GM19468 (cell line): ENCODE results near the gene EHD3.
A peak's percentile ranks its signal among the peaks of the same experiment; 100 is the strongest.

Source experiments
- ATAC-seq: cut with Tn5 transposase; IDR thresholded peaks from one replicate; pipeline ENCODE4 v1.9.1; 2021; ENCODE audit warnings: mild to moderate bottlenecking, moderate library complexity, moderate number of reproducible peaks; ENCODE audit not compliant: unreplicated experiment; ENCODE audit errors: extremely low read depth

EHD3 gene

GRCh38 chr2:31253356-31254131 lies 19.6 kb downstream of the EHD3 start:
- no peak for ATAC-seq

- ATAC-seq: no peak
Measured at GRCh38 chr2:31254237-31255203, 20.6 kb downstream of the EHD3 start.

GRCh38 chr2:31255911-31256571 lies 22.1 kb downstream of the EHD3 start:
- peak; percentile 45 for ATAC-seq

GRCh38 chr2:31256611-31257382 lies 22.8 kb downstream of the EHD3 start:
- no peak for ATAC-seq

- ATAC-seq: no peak
Measured at GRCh38 chr2:31258351-31258750, 24.4 kb downstream of the EHD3 start.

GRCh38 chr2:31259075-31259474 lies 25.1 kb downstream of the EHD3 start:
- no peak for ATAC-seq

- no peak for ATAC-seq
Measured at GRCh38 chr2:31260870-31261269, 26.9 kb downstream of the EHD3 start.

- no peak for ATAC-seq
Measured at GRCh38 chr2:31263636-31264190, 29.8 kb downstream of the EHD3 start.

- ATAC-seq: no peak
Measured at GRCh38 chr2:31265234-31265633, 31.3 kb downstream of the EHD3 start.

GRCh38 chr2:31266804-31267203 lies 32.9 kb downstream of the EHD3 start:
- no peak for ATAC-seq

GRCh38 chr2:31267437-31268120 lies 33.6 kb downstream of the EHD3 start:
- no peak for ATAC-seq

- no peak for ATAC-seq
Measured at GRCh38 chr2:31268344-31268743, 34.4 kb downstream of the EHD3 start.

GRCh38 chr2:31269087-31269486 lies 35.1 kb downstream of the EHD3 start:
- no peak for ATAC-seq

- ATAC-seq: no peak
Measured at GRCh38 chr2:31270131-31270530, 36.2 kb downstream of the EHD3 start.

GRCh38 chr2:31270822-31271231 lies 36.9 kb downstream of the EHD3 start:
- no peak for ATAC-seq

GRCh38 chr2:31271851-31272267 lies 37.9 kb downstream of the EHD3 start:
- no peak for ATAC-seq

GRCh38 chr2:31274401-31275075 lies 40.6 kb downstream of the EHD3 start:
- no peak for ATAC-seq

GRCh38 chr2:31275976-31276375 lies 42.0 kb downstream of the EHD3 start:
- no peak for ATAC-seq
